Measurements from ENCODE around the gene NTRK3. TPM values are rescaled to one million over a fixed set of nuclear protein-coding genes. Genes with fewer than 3 reads are reported as not detected.

NTRK3 gene
- total and polyA plus RNA-seq, 2 of the 8 experiments (the other 6 are each of a cell fraction or from before 2014, with no cell fraction given): 4.5 to 6.8 TPM

GRCh38 chr15:88038261-88038660, 218.3 kb downstream of the NTRK3 start (continued):
- TF ChIP-seq CTCF (IDR thresholded peaks at IDR 0.05; ENCODE audit: control extremely low read depth in 1 of 3, insufficient read depth in 1 of 3, low read depth in 1 of 3, low read length in 3 of 3): no peak
- TF ChIP-seq SIRT6 (IDR thresholded peaks at IDR 0.05; ENCODE audit: low read length): no peak
- TF ChIP-seq EZH2 (IDR thresholded peaks at IDR 0.05; ENCODE audit: low read depth, low read length, severe bottlenecking): no peak
- TF ChIP-seq FOSL1 (IDR thresholded peaks at IDR 0.05; ENCODE audit: insufficient read depth, low read depth, low read length): no peak
- TF ChIP-seq MAX (IDR thresholded peaks at IDR 0.05): no peak
- no peak for TF ChIP-seq TAF7 (optimal IDR thresholded peaks at IDR 0.05; ENCODE audit: borderline replicate concordance, low read depth, low read length)
